H54 (cell line): Measurements from ENCODE around the gene IL17RD.
A peak's percentile ranks its signal among the peaks of the same experiment; 100 is the strongest.
"Not testable (repeated sequence)": the region's sequence is repeated elsewhere in the genome, so short reads cannot be mapped to it uniquely, and the experiment has no call there.

Experiments used
- DNase-seq: peaks from one replicate; pipeline ENCODE4 v3.0.0; 2011; ENCODE audit warnings: low spot score, mixed read lengths; ENCODE audit not compliant: insufficient read length
- FAIRE-seq: peaks from 3 replicates; lab custom pipeline; 2011; peaks lifted over from hg19 to GRCh38; lab: Jason Lieb, UNC
- POLR2A ChIP-seq: IDR thresholded peaks from 2 replicates; pipeline ENCODE4 v1.6.1; 2011; ENCODE audit warnings: low read depth, mild to moderate bottlenecking, low read length

IL17RD gene

DNA sequence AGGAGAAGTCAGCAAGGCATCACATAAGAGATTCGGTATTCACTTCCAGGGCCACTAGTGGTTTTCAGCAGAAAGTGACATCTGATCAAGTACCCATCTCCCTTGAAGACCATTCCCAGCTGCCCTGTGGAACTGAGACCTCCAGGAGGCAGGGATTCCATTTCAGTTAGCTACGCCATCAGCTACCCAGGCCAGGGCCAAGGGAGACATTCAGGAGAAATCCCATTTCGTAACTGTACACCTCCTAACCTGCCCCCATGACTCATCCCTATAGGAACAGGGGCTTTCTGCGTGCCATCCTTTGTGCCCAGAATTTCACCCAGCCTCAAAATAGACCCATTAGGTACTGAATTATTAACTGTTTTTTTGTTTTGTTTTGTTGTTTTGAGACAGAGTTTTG is 79.9 kb downstream of the IL17RD start:
- no peak for FAIRE-seq
- TF ChIP-seq POLR2A = no peak
- no peak for DNase-seq

DNA sequence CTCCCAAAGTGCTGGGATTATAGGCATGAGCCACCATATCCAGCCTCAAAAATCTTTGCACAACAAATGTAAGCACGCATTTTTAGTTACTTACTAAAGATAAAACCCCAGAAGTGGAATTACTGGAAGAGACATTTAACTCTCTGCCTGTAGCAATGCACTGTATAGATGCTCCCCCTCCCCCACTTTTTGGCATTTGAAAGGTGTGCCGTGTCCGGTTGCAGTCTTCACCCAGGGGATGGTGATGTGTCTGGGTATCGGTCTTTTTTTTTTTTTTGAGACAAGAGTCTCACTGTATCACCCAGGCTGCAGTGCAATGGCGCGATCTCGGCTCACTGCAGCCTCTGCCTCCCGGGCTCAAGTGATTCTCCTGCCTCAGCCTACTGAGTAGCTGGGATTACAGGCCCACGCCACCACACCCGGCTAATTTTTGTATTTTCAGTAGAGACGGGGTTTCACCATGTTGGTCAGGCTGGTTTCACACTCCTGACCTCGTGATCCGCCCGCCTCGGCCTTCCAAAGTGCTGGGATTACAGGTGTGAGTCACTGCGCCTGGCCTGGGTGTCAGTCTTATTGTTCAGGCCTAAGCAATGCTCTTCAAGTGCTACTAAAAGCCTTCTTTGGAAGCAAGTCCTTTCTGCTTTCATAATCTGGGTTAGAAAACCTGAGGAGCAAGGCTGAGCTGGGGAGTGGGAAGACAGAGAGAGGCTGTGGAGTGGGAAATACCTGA is 81.7 kb downstream of the IL17RD start:
- not testable (repeated sequence) for DNase-seq, FAIRE-seq

DNA sequence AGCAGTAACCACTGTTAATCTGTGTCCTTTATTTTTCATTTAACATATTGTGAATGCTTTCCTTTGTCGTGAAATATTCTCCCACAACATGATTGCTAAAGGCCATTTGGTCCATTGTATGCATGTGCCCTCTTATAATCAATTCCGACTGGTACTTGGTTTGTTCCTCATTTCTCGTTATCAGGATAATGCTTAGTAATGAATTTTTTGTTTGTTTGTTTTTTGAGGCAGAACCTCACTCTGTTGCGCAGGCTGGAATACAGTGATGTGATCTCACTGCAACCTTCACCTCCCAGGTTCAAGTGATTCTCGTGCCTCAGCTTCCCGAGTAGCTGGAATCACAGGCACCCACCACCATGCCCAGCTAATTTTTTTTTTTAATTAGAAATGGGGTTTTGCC is 82.7 kb downstream of the IL17RD start:
- DNase-seq (no peak), FAIRE-seq (no peak)

DNA sequence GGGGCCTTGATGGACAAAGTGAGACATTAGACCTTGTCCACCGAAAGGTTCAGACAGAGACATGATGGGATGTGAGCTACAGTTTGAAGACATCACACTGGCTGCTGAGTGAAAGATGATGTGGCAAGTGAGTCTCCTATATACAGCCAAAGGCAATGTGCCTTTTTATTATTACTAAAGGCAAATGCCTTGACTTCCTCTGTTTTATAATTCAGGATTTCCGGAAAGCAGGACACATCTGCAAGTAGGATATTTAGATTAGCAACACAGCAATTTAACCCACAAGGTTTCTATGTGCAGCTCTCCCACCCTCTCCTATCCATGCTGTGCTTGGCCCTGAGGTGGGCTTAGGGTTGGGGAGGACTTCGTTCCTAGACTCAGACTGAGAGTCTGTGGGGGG is 84.0 kb downstream of the IL17RD start:
- no peak for TF ChIP-seq POLR2A
- no peak for FAIRE-seq
- no peak for DNase-seq

More for the DNA sequence above, 82.7 kb downstream of the IL17RD start:
- no peak for TF ChIP-seq POLR2A

DNA sequence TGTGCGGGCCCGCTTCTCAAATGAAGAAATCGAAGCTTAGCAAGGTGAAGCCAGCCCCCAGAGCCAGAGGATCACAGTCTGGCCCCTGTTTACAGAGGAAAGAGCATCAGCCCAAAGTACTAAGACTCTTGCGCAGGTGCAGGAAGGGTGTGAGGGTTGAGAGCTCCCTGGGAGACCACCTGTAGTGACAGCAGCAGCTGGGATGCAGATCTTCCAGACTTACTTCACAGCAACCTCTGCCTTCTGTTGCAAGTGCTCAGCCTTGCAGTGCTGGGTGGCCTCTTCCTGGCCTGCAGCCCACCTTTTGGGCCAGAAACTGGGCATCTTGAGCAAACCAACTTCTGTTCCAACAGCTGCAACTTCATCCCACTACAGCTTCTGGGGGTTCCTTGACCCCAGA is 85.0 kb downstream of the IL17RD start:
- DNase-seq (no peak), FAIRE-seq (no peak)
- TF ChIP-seq POLR2A = no peak

DNA sequence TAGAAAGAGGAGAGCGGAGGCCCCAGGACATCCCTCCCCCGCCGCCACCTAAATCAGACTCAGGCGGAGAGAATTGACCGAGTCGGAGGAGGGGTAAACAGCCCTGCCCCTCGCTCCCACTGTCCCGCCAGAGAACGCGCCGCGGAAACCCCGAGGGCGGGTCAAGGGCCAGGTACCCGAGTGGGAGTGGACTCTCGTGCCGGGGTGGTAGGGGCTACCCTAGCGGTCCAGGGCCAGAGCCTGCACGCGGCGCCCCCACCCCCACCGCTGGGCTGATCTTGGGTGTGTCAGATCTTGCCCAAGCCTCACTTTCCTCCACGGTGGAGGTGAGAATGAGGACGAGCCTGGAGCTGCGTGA is 85.7 kb downstream of the IL17RD start:
- FAIRE-seq = no peak
- no peak for TF ChIP-seq POLR2A
- DNase-seq = no peak

DNA sequence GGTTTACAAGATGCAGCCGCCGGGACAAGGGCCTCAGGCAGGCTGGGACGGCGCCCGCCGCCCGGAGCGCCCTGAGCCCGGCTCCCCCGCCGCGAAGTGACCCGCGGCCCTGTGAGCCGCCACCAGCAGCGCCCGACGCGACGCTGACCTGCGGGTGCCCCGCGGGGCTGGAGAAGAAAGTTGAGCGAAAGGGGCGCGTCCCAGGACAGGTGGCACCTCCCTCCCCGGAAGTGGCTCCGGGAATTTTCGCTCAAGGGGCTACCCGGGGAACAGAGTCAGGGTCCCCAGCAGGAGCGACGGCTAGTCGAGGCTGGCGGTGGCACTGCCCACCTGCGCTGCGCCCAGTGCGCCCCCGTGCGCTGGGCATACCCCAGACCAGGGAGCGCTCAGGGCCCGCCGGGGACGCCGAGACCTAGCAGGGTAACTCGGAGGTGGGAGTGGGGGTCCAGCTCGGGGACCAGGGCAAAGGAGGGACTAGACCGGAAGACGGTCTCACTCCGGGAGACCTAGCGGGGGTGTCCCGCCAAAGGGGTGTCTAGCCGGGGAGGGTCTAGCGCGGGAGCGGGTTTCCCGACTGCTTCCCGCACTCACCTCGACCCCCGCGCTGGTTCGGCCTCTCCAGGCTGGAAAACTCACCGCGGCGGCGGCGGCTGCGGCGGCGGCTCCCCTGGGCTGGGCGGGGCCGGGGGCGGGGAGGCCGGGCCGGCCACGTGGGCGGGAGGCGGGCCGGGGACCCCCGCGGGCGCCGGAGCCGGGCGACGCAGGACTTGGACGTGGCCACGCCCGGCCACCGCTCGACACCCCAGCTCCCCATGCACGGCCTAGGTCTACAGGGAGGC is 86.3 kb downstream of the IL17RD start:
- FAIRE-seq (no peak), DNase-seq (peak; percentile 74)
- peak; percentile 43; the same call in 1 of the 2 replicates for TF ChIP-seq POLR2A

DNA sequence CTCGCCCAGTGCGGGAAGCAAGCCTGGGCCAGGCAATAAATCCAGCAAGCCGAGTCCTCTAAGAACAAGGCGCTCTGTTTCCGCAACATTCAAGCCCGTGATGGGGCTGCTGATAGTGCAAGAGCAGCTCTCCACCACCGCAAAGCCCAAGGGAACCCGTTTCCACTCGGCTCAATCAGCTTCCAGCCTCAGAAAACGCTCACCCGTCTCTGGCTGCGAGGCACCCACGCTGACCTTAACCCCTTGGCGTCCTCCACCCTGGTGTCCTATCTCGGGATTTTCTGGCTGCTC is 86.9 kb downstream of the IL17RD start:
- DNase-seq (no peak), FAIRE-seq (no peak)
- TF ChIP-seq POLR2A = no peak

DNA sequence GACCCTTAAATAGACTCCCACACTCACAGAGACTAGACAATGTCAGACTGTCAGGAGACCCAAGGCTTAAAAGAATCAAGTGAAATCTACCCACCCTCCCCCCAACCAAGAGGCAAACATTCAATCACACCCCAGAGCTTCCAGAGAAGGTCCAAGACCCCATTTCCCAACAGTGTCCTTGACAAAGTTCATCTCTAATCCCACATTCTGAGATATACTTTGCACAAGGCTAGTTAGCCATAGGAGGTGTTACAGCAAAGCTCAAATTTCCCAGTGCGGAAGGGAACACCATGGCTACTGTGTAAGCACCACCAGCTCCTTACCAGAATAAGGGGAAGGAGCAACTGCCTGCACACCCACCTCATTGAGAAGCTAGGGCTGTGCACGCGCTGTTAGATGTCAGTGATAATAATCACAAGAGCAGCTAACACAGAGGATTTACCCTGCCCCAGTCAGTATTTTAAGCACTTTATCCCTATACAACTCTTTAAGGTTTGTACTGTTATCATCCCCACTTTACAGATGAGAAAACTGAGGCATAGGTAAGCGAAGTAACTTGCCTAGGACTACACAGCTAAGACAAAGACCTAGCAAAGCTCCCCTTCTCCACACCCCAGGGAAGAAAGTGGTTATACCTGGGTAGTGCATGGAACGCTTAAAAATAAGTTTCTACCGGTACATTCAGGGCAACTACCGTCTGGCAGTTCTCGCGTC is 87.4 kb downstream of the IL17RD start:
- no peak for TF ChIP-seq POLR2A
- DNase-seq (no peak), FAIRE-seq (no peak)

DNA sequence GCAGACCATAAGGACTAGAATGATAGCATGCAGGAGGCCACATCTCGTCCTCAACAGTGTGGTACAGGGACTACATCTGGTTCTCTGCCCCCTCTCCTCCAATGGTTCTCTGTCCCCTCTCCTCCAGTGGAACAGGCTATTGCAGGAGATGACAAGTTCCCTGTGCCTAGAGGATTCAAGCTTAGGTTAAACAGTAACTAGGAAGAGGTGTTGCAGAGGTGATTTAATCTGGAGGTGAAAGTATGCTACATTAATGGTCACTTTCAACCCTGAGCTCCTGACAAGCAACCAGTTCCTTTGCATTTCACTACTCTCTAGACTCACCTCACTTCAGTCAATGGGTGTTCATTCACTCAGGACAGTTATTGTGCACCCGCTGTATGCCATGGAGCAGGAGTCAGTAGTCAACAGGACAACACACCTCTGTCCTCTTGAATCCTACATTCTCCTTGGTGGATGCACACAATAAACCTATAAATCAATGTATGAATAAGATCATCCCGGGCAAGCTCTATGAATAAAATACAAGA is 88.7 kb downstream of the IL17RD start:
- TF ChIP-seq POLR2A = no peak
- no peak for DNase-seq
- no peak for FAIRE-seq

DNA sequence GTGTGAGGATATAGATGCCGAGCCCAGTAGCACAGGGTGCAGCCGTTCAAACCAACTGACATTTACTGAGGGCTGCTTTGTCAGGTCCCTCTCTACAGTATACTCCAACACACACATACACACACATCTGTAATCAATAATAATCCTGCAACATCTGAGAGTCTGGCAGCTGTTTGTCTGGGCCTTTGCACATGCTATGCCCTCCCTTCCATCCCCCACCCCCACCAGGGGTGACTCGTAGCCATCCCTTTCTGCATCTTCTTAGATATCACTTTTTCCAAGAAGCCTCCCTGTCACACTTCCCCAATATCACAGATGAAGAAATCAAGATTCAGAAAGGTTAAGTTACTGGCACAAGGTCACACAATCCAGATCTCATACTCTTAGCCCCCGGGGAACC is 91.0 kb downstream of the IL17RD start:
- FAIRE-seq = no peak
- TF ChIP-seq POLR2A = no peak

DNA sequence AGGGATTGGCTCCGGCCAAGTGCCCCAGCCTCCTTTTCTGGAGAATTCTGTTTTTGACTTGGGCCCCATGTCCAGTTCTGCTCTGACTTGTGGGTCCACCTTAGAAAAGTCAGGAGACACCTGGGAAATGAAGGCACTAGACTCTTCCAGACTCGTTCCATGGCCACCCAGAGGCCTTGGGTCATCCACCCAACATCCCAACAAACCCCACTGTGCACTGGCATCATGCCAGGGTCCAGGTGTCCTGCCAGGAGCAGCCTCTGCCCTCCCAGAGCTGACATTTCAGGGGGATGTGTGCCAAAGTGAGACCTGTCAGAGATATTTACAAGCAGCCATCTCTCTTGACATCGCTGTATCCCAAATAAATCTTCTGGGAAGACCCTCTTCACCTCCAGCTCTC is 91.5 kb downstream of the IL17RD start:
- no peak for TF ChIP-seq POLR2A
- FAIRE-seq (no peak), DNase-seq (no peak)

More for the DNA sequence above, 91.0 kb downstream of the IL17RD start:
- DNase-seq = no peak

DNA sequence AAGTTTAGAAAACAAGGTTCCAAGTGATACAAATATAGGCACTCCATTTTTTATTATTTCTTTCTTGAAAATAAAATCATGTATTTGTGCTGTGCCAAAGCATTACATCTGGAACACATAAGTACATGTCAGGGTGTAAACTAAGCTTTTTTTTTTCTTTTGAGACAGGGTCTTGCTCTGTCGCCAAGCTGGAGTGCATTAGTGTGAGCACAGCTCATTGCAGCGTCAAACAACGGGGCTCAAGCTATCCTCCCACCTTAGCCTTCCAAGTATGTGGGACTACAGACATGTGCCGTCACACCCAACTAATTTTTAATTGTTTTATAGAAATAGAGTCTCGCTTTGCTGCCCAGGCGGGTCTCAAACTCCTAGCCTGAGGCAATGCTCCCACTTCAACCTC is 95.7 kb downstream of the IL17RD start:
- no peak for TF ChIP-seq POLR2A
- no peak for DNase-seq
- FAIRE-seq = no peak

DNA sequence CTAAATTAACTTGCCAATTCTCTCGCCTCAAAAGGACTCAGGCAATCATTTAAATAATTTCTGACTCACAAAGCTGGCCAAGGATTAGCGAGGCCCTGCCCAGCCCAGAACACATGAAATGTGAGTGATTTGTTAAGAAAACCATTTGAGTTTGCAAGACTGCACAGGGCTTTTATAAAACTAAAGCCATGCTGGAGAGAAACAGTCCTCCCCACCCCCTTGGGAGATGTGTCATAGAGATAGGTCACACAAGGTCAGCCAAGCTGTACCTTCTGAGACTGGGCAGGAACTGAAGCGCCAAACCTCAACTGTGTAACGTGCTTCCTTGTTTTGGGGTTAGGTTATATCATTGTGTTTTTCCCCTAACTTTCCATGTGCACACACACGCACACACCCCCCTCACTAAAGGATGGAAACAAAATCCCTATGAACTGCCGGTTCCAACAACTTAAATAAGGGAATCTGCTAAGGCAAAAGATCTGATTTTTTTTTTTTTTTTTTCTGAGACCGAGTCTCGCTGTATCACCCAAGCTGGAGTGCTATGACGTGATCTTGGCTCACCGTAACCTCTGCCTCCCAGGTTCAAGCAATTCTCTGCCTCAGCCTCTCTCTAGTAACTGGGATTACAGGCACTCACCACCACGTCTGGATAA is 96.6 kb downstream of the IL17RD start:
- FAIRE-seq (peak; percentile 98), DNase-seq (peak; percentile 56)
- TF ChIP-seq POLR2A = no peak

DNA sequence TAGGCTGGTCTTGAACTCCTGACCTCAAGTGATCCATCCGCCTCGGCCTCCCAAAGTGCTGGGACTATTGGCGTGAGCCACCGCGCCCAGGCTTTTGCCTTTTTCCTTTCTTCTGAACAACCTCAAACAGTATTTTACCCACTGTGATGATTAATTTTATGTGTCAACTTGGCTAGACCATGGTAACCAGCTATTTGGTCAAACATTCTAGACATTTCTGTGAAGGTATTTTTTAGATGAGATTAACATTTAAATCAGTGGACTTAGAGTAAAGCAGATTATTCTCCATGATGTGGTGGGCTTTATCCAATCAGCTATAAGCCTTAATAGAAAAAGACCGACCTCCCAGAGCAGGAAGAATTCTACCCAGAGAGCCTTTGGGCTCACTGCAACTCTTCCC is 98.7 kb downstream of the IL17RD start:
- no peak for FAIRE-seq
- no peak for DNase-seq
- no peak for TF ChIP-seq POLR2A
